Activated T-cell treated with anti-CD3 and anti-CD28 coated beads for 1 hour (primary cell): ENCODE data around the gene RFK.
"Not testable (repeated sequence)": the region's sequence is repeated elsewhere in the genome, so short reads cannot be mapped to it uniquely, and the experiment has no call there.

Experiments
- DNase-seq: peaks from one replicate; pipeline ENCODE4 v3.0.0-alpha.2; 2020; ENCODE audit warnings: low read depth

RFK gene

GRCh38 chr9:76370396-76371023 is 23.7 kb downstream of the RFK start:
- DNase-seq: no peak

GRCh38 chr9:76369583-76369982 is 24.6 kb downstream of the RFK start:
- DNase-seq: no peak

- DNase-seq: no peak
Measured at GRCh38 chr9:76366275-76366674, 28.0 kb downstream of the RFK start.

- no peak for DNase-seq
Measured at GRCh38 chr9:76365028-76365427, 29.2 kb downstream of the RFK start.

GRCh38 chr9:76363032-76363395 is 31.2 kb downstream of the RFK start:
- DNase-seq: no peak

GRCh38 chr9:76362332-76363031 is 31.7 kb downstream of the RFK start:
- DNase-seq: not testable (repeated sequence)

- DNase-seq: no peak
Measured at GRCh38 chr9:76359766-76360165, 34.5 kb downstream of the RFK start.

GRCh38 chr9:76359365-76359764 is 34.9 kb downstream of the RFK start:
- no peak for DNase-seq

- no peak for DNase-seq
Measured at GRCh38 chr9:76358628-76359280, 35.5 kb downstream of the RFK start.

- no peak for DNase-seq
Measured at GRCh38 chr9:76357555-76357954, 36.7 kb downstream of the RFK start.

- DNase-seq: no peak
Measured at GRCh38 chr9:76355886-76356285, 38.3 kb downstream of the RFK start.

GRCh38 chr9:76354221-76354620 is 40.0 kb downstream of the RFK start:
- DNase-seq: no peak

GRCh38 chr9:76353280-76353679 is 40.9 kb downstream of the RFK start:
- DNase-seq: no peak

- DNase-seq: no peak
Measured at GRCh38 chr9:76352026-76352620, 42.1 kb downstream of the RFK start.

GRCh38 chr9:76351006-76351405 is 43.2 kb downstream of the RFK start:
- no peak for DNase-seq

GRCh38 chr9:76349865-76350264 is 44.4 kb downstream of the RFK start:
- DNase-seq: no peak

- no peak for DNase-seq
Measured at GRCh38 chr9:76342858-76343257, 51.4 kb downstream of the RFK start.

GRCh38 chr9:76342201-76342600 is 52.0 kb downstream of the RFK start:
- no peak for DNase-seq

- DNase-seq: no peak
Measured at GRCh38 chr9:76341616-76342015, 52.6 kb downstream of the RFK start.

GRCh38 chr9:76338418-76338817 is 55.8 kb downstream of the RFK start:
- DNase-seq: no peak

GRCh38 chr9:76336027-76336426 is 58.2 kb downstream of the RFK start:
- DNase-seq: no peak
